ENCODE results near the gene OGDH.

Gene OGDH

GRCh38 chr7:44618753-44619152 lies 12.3 kb downstream of the OGDH start:
- no peak for DNase-seq

- no peak for DNase-seq
Measured at GRCh38 chr7:44621034-44621749, 14.8 kb downstream of the OGDH start.

DNA sequence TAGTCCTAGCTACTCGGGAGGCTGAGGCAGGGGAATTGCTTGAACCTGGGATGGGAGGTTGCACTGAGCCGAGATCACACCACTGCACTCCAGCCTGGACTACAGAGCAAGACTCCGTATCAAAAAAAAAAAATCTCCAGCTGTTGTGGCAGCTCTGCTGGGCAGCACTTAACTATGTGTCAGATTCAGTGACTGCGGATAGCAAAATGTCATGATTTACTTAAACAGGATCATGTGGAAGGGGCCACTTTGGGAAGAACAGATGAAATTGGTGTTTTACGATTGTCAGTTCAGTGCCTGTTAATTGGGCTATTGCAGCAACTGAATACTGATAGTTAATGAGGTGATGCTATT lies 15.3 kb downstream of the OGDH start:
- DNase-seq = no peak

DNA sequence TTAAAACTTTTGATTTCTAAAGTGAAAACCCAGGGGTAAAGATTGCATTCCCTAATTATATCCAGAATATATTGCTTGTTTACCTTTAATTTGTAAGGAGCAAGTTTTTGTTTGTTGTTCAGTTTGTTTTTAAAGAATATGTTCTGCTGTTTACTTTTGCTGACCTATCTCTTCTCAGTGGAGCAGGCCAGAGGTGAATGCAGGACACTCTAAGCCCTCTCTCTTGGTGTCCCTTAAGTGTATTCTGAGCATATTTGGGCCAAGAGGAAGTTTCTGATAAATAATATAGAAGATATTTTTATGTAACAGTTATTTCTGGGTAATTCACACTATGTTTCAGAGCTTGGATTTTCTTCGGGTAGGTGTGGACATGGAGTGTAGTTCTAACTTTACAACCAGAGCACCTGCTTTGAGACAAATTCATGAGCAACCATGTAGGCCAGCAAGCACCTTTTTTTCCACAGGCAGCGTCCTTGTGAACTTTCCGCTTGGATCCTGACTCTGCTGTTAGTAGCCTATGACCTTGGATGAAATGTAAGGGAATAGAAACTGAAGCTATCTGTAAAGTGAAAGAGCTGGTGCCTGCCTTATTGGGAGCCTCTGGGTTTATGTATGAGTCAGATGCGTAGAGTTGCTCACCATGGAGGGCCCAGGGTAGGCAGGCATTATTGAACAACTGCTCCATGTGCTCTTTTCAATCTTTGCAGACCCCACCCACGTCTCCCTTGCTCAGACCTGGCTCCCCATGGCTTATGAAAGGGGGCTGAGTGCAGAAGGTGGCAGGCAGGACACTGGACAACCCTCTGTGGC lies 16.1 kb downstream of the OGDH start:
- DNase-seq = no peak

- DNase-seq = no peak
Measured at GRCh38 chr7:44624318-44624717, 17.9 kb downstream of the OGDH start.

DNA sequence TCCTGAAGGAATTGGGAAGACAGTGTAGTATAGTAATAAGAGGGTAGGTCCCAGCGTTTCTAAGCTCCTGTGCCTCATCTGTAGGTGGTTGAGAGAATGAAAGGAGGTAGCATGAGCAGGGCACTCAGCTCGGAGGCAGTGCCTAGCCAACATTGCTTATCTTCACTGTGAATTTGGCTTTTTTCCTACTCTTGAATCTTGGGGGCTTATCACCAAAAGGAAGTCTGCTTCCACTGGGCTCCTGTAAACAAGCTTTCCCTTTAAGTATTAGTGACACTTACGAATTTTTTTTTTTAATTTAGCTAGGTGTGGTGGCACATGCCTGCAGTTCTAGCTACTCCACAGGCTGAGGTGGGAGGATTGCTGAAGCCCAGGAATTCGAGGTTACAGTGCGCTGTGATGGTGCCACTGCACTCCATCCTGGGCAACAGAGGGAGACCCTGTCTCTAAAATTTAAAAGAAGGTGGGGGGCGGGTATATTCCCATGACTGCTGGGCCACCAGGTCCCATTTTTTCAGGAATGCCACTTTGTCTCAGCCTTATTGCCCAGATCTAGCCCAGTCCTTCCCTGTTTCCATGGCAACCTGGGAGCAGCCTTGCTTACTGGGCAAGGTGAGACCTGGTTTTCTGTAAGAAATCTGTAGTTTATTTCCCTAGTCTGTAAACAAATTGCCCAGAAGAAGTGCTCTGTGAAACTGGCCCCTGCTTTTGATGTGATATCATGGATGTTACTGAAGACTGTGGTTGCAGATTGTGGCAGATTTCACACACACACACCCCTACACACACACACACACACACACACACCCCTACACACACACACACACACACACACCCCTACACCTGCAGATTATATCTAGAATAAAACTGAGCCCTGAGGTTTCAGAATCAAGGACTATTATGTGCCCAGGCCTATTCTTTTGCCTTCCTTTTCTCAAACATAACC lies 19.4 kb downstream of the OGDH start:
- no peak for DNase-seq

GRCh38 chr7:44626620-44627019 lies 20.2 kb downstream of the OGDH start:
- no peak for DNase-seq

DNA sequence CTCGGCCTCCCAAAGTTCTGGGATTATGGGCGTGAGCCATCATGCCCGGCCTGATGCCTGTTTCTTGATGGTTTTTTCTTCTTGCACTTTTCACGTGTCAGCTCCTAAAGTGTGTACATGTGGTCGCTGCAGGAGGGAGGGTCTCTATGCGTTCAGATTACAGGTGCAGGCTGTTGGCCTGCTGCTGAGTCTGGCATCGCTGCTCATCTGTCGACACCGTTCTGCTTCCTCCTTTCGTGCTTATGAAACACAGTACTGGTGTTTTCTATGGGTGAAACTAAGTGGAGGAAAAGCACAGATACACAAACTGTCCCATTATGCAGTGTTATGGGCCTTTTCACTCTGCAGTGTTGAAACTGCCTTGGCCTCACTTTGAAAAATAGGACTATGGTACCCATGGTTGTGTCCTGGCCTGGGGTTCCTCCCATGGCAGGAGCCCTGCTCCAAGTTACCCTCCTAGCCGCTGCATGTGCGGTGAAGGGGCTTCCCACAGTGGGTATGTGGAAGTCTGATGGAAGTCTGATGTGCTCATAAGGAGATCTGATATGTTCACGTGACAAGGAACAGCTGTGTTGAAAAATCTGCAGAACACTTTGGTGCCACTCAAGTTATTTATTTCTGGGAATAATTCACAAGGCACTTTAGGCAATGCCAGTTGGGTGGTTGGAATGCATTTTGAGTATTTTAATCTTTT lies 23.5 kb downstream of the OGDH start:
- no peak for DNase-seq

DNA sequence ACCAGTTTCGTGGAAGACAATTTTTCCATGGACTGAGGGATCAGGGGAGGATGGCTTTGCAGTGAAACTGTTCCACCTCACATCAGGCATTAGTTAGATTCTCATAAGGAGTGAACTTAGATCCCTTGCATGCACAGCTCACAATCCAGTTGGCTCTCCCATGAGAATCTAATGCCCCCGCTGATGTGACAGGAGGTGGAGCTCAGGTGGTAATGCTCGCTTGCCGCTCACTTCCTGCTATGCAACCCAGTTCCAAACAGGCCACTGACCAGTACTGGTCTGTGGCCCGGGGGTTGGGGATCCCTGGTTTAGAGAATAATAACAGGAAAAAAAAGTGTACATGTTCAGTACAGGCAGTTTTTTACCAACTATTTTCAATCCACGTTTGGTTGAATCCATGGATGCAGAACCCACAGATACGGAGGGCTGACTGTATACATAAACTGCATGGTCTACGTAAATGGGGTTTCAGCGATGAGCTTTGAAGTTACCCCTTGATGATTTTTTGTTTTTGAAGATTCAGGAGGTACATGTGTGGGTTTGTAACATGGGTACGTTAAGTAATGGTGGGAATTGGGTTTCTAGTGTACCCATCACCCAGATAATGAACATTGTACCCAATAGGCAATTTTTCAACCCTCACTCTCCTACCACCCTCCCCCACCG lies 24.5 kb downstream of the OGDH start:
- no peak for DNase-seq

DNA sequence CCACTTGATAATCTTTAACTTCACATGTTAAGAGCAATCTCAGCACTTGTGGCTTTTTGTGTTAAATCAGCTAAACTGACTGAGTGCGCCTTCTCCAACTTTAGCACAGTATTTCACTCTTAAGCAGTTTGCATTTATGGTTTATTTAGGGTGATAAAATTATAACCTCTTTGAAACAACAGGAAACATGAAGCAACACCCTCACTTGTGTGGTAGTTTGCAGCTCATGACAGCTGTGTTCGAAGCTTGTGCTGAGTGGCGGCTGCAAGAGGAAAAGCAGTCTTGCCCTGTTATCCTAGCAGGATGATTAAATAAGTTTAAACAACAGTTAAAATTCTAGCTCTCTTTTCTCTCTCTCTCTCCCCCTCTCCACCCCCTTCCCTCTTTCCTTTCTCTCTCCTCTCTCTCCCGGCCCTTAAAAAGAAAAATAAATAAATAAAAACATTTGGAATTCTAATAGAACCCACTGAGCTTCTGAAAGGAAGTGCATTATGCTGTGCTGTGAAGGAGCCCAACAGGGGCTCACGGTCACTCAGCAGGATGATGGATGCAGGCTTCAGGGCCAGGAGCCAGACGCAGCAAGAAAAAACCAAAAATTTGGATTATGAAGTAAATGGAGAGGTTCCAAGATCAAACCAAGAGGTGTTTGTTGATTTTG lies 25.2 kb downstream of the OGDH start:
- no peak for DNase-seq

DNA sequence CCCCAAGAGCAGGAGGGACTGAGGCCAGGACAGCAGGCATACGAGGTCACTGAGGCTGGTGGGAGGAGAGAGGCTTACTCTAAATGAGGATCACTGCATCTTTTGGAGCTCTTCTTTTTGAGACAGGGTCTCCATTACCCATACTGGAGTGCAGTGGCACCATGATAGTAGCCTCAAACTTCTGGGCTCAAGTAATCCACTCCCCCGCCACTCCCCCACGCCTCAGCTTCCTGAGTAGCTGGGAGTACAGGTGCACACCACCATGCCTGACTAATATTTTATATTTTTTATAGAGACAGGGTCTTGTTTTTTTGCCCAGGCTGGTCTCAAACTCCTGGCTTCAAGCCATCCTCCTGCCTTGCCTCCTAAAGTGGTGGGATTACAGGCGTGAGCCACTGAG lies 25.8 kb downstream of the OGDH start:
- DNase-seq = no peak

- DNase-seq = peak; percentile 71
Measured at GRCh38 chr7:44633254-44634186, 27.1 kb downstream of the OGDH start.

GRCh38 chr7:44634187-44634838 lies 27.9 kb downstream of the OGDH start:
- no peak for DNase-seq

- DNase-seq = no peak
Measured at GRCh38 chr7:44634839-44635591, 28.6 kb downstream of the OGDH start.

DNA sequence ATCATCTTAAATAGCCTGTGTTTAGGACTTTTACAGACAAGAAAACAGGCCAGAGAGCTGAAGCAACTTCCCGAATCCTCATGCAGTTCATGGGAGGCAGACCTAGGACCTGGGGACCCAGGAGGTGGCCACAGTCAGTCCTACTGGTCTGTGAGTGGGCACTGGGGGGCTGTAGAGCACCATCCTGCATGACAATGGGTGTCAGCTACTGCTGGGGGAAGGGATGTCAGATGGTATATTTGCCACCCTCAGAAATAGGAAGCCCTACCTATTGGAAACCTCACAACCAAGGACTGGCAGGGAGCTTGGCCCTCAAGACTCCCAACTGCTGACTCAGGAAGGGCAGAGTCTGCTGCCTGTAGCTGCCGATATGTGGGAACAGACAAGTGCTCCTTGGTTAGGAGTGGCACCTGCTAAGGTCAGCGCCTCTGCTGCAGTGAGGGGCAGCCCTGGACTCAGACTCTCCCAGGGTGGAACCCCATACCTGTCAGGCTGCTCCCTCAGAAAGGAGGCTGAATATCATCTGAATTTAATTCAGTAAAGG lies 29.7 kb downstream of the OGDH start:
- no peak for DNase-seq

GRCh38 chr7:44636926-44637325 lies 30.5 kb downstream of the OGDH start:
- no peak for DNase-seq

GRCh38 chr7:44637788-44638594 lies 31.6 kb downstream of the OGDH start:
- DNase-seq = peak; percentile 38

Measured in GOT3 (cell line).